Measurements from ENCODE around the gene GDF10. TPM values are rescaled to one million over a fixed set of nuclear protein-coding genes. Genes with fewer than 3 reads are reported as not detected.
A peak's percentile ranks its signal among the peaks of the same experiment; 100 is the strongest.

Gene GDF10
- total and polyA plus RNA-seq, 7 donors = 0.03 to 0.58 (median 0.14) TPM; not detected in 2

DNA sequence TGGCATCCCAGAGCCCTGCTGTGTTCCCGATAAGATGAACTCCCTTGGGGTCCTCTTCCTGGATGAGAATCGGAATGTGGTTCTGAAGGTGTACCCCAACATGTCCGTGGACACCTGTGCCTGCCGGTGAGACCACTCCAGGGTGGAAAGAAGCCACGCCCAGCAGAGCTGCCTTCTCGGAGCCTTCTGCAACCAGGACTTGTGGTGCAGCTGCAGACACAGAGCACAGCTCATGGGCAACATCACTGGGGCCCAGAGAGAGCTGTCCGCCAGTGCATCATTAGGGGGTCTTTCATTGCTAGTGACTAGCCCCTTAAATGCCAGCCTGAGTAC, 12.6 kb downstream of the GDF10 start:
- no peak overlapping the region for H3K27ac ChIP-seq
- 80 to 87% (median 82%) methylated on average over 7 of the region's 7 CpGs for WGBS, 3 donors
- peaks cover 0 to 5% (median 0%) of the 10 kb centered on the region in 3 donors for H3K27me3 ChIP-seq (ENCODE audit: insufficient read depth in 3 of 3, low read length in 2 of 3)
- H3K4me1 ChIP-seq = no peaks in the 10 kb centered on the region
- no peaks in the 10 kb centered on the region for H3K9me3 ChIP-seq
- no peak overlapping the region for H3K4me3 ChIP-seq
- no peak for ATAC-seq
- TF ChIP-seq, protein P1, sequence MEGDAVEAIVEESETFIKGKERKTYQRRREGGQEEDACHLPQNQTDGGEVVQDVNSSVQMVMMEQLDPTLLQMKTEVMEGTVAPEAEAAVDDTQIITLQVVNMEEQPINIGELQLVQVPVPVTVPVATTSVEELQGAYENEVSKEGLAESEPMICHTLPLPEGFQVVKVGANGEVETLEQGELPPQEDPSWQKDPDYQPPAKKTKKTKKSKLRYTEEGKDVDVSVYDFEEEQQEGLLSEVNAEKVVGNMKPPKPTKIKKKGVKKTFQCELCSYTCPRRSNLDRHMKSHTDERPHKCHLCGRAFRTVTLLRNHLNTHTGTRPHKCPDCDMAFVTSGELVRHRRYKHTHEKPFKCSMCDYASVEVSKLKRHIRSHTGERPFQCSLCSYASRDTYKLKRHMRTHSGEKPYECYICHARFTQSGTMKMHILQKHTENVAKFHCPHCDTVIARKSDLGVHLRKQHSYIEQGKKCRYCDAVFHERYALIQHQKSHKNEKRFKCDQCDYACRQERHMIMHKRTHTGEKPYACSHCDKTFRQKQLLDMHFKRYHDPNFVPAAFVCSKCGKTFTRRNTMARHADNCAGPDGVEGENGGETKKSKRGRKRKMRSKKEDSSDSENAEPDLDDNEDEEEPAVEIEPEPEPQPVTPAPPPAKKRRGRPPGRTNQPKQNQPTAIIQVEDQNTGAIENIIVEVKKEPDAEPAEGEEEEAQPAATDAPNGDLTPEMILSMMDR (IDR thresholded peaks at IDR 0.05) = no peak
- intact Hi-C loops (cut with DNase I) = loop anchor here (1.0 to 5.0 kb wide), 2 partner anchors 265 to 290 kb away; no protein-coding TSS in a partner anchor
- H3K36me3 ChIP-seq (ENCODE audit: insufficient read depth in 1 of 2, low read depth in 1 of 2) = no peaks in the 10 kb centered on the region
- DNase-seq = no peak

DNA sequence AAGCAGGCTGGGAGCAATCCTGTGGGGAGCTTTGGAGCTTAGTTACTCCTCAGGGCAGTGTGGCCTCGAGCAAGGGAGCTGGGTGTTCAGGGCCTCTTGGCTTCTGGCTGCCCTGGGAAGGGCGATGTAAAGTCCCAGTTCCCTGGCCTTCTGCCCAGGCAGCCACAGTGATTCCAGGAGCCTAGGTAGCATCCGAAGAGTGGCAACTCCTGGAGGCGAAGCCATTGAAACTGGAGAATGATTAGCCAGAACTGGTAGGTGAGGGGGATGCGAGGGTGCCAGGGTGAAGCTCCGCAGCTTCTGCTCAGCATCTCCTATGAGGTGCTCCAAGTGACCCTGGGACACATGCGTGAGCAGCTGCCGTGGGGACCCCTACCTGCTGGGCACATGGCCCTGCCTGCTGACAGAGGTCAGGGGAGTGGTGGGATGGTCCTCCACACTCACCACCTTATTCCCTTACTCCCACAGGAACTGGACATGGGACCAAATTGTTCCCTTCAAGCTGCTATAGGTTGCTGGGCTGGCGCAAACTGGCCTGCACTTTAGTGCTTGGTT, 14.5 kb downstream of the GDF10 start:
- H3K27ac ChIP-seq = no peak overlapping the region
- intact Hi-C loops (cut with DNase I) = loop anchor here (2.0 to 5.0 kb wide), 2 partner anchors 290 to 292 kb away; no protein-coding TSS in a partner anchor
- ATAC-seq = no peak
- 73 to 89% (median 89%) methylated on average over 9 of the region's 9 CpGs for WGBS, 3 donors
- no peaks in the 10 kb centered on the region for H3K27me3 ChIP-seq (ENCODE audit: insufficient read depth in 3 of 3, low read length in 2 of 3)
- no peaks in the 10 kb centered on the region for H3K9me3 ChIP-seq
- no peak overlapping the region for H3K4me3 ChIP-seq
- no peaks in the 10 kb centered on the region for H3K36me3 ChIP-seq (ENCODE audit: insufficient read depth in 1 of 2, low read depth in 1 of 2)
- H3K4me1 ChIP-seq = no peaks in the 10 kb centered on the region
- peak in 1 of 2 donors; percentile 35 for DNase-seq
- TF ChIP-seq, protein P1 (IDR thresholded peaks at IDR 0.05) = no peak

DNA sequence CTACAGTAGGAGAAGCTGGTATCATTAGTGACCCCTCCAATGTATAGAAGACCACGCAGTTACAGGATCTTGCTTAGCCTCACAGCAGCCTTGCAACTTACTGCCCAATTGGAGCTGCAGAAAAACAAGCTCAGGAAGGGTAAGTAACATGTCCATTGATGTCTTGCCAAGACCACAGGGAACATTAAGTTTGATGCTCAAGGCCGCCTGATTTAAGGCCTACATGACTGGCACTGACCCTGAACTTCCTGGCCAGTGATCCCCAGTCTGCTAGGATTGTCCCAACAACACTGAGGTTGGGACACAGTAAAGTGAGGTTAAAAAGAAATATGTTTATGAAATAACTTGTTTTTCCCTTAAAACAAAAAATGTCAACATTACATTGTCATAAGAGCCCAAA, 15.4 kb downstream of the GDF10 start:
- Histone ChIP-seq H3K9me3 (no peaks in the 10 kb centered on the region), H3K27me3 (ENCODE audit: insufficient read depth in 3 of 3, low read length in 2 of 3) (no peaks in the 10 kb centered on the region), H3K4me3 (no peak overlapping the region), H3K4me1 (no peaks in the 10 kb centered on the region), H3K27ac (no peak overlapping the region), H3K36me3 (ENCODE audit: insufficient read depth in 1 of 2, low read depth in 1 of 2) (no peaks in the 10 kb centered on the region)
- DNase-seq (peak in 1 of 2 donors; percentile 4), ATAC-seq (no peak)
- TF ChIP-seq, protein P1 (IDR thresholded peaks at IDR 0.05) = no peak
- intact Hi-C loops (cut with DNase I) = loop anchor here in 1 of 2 donors (2.0 kb wide), 1 partner anchor 291 kb away; no protein-coding TSS in a partner anchor
- WGBS, 3 donors = 87 to 100% (median 93%) methylated on average over 2 of the region's 2 CpGs

DNA sequence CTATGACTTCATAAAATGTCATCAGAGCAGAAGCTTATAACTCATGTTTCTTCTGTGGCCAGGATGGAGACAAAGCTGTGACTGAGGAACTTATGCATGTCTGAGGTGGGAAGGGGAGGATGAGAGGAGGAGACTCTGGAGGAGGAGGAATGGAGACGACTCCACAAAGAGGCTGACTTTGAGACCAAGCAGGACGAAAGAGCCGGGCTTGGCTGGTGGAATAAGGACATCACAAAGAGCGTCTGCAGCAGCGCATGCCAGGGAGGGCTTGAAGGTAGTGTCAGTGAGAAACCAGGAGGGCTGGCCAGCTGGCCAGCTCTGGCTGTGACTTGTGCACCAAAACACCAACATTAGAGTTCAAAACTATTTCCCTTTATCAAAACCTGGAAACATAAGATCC, 16.1 kb downstream of the GDF10 start:
- 65 to 85% (median 76%) methylated on average over 5 of the region's 5 CpGs for WGBS, 3 donors
- DNase-seq (peak in 1 of 2 donors; percentile 11), ATAC-seq (no peak)
- no peak overlapping the region for H3K27ac ChIP-seq
- H3K4me3 ChIP-seq = no peak overlapping the region
- no peaks in the 10 kb centered on the region for H3K4me1 ChIP-seq
- H3K9me3 ChIP-seq = no peaks in the 10 kb centered on the region
- intact Hi-C loops (cut with DNase I) = no loop called here
- TF ChIP-seq, protein P1 (IDR thresholded peaks at IDR 0.05) = no peak
- H3K36me3 ChIP-seq (ENCODE audit: insufficient read depth in 1 of 2, low read depth in 1 of 2) = no peaks in the 10 kb centered on the region
- no peaks in the 10 kb centered on the region for H3K27me3 ChIP-seq (ENCODE audit: insufficient read depth in 3 of 3, low read length in 2 of 3)

DNA sequence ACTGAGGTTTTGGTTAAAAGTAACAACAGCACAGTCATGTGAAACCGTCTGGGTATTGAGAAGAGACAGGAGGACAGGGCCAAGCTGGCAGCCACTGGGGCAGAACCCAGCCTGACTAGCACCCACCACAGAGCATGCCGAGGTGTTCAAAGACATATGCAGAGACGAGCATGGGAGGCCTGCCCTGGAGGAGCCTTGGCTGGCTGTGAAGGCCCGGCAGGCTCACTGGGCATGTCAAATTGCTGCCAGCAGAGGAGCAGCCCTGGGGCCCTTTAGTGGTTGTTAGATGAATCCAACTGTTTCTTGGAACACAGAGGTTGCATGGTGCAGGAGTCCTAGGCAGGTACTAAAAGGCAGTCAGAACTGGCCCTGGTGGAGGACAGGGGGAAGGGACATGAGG, 17.3 kb downstream of the GDF10 start:
- Histone ChIP-seq H3K4me1 (no peaks in the 10 kb centered on the region), H3K27me3 (ENCODE audit: insufficient read depth in 3 of 3, low read length in 2 of 3) (no peaks in the 10 kb centered on the region), H3K9me3 (no peaks in the 10 kb centered on the region), H3K4me3 (no peak overlapping the region), H3K27ac (no peak overlapping the region), H3K36me3 (ENCODE audit: insufficient read depth in 1 of 2, low read depth in 1 of 2) (no peaks in the 10 kb centered on the region)
- 68 to 83% (median 73%) methylated on average over 4 of the region's 4 CpGs for WGBS, 3 donors
- no peak for ATAC-seq
- no peak for DNase-seq
- TF ChIP-seq, protein P1 (IDR thresholded peaks at IDR 0.05) = no peak
- intact Hi-C loops (cut with DNase I) = no loop called here
